Astrocyte (in vitro differentiated cells and primary cell): ENCODE data around the gene ANKIB1. TPM values are rescaled to one million over a fixed set of nuclear protein-coding genes. Genes with fewer than 3 reads are reported as not detected.

Source experiments
- DNase-seq: peaks from one replicate; pipeline ENCODE4 v3.0.0-alpha.2; 2010; ENCODE audit warnings: low read depth
- FAIRE-seq: peaks from 2 replicates; lab custom pipeline; 2011; peaks lifted over from hg19 to GRCh38; lab: Jason Lieb, UNC
- H2AFZ ChIP-seq: 2 replicates; pipeline ENCODE4 v1.6.0; 2012; ENCODE audit warnings: low read depth, low read length, inconsistent platforms
- H3K27ac ChIP-seq: 2 replicates; pipeline ENCODE4 v1.5.1; 2011; ENCODE audit warnings: low read depth, low read length, inconsistent platforms
- H3K27me3 ChIP-seq: 2 replicates; pipeline ENCODE4 v1.6.0; 2011; ENCODE audit warnings: low read length, inconsistent platforms; ENCODE audit not compliant: insufficient read depth
- H3K36me3 ChIP-seq: 2 replicates; pipeline ENCODE4 v1.5.1; 2011; ENCODE audit warnings: low read length, inconsistent platforms; ENCODE audit not compliant: insufficient read depth
- H3K4me1 ChIP-seq: 2 replicates; pipeline ENCODE4 v1.5.1; 2011; ENCODE audit warnings: low read length, inconsistent platforms; ENCODE audit not compliant: insufficient read depth
- H3K4me2 ChIP-seq: 2 replicates; pipeline ENCODE4 v1.6.0; 2012; ENCODE audit warnings: low read length, inconsistent platforms
- H3K4me3 ChIP-seq: 2 replicates; pipeline ENCODE4 v1.5.1; 2011; ENCODE audit warnings: low read depth, mild to moderate bottlenecking, low read length, inconsistent platforms; ENCODE audit not compliant: insufficient read depth
- H3K79me2 ChIP-seq: 2 replicates; pipeline ENCODE4 v1.6.0; 2012; ENCODE audit warnings: mild to moderate bottlenecking, low read length, inconsistent platforms; ENCODE audit not compliant: insufficient read depth
- H3K9ac ChIP-seq: 2 replicates; pipeline ENCODE4 v1.6.0; 2012; ENCODE audit warnings: mild to moderate bottlenecking, low read length, inconsistent platforms
- H3K9me3 ChIP-seq: 2 replicates; pipeline ENCODE4 v1.5.1; 2012; ENCODE audit warnings: low read depth, mild to moderate bottlenecking, low read length, inconsistent platforms; ENCODE audit not compliant: insufficient read depth
- H4K20me1 ChIP-seq: 2 replicates; pipeline ENCODE4 v1.6.0; 2012; ENCODE audit warnings: low read length, inconsistent platforms; ENCODE audit not compliant: insufficient read depth
- H3K27ac Mint-ChIP-seq: one replicate; pipeline ENCODE4 v1.8.0; 2021; ENCODE audit warnings: mild to moderate bottlenecking, mixed read lengths; ENCODE audit not compliant: unreplicated experiment
- H3K27me3 Mint-ChIP-seq: one replicate; pipeline ENCODE4 v1.8.0; 2021; ENCODE audit warnings: low read depth, mixed read lengths; ENCODE audit not compliant: unreplicated experiment
- H3K36me3 Mint-ChIP-seq: one replicate; pipeline ENCODE4 v1.8.0; 2021; ENCODE audit warnings: low read depth, mixed read lengths; ENCODE audit not compliant: unreplicated experiment
- H3K4me1 Mint-ChIP-seq: one replicate; pipeline ENCODE4 v1.8.0; 2021; ENCODE audit warnings: low read depth, mixed read lengths; ENCODE audit not compliant: unreplicated experiment
- H3K4me3 Mint-ChIP-seq: one replicate; pipeline ENCODE4 v1.8.0; 2021; ENCODE audit warnings: mild to moderate bottlenecking, moderate library complexity, mixed read lengths; ENCODE audit not compliant: unreplicated experiment
- H3K9me3 Mint-ChIP-seq: one replicate; pipeline ENCODE4 v1.8.0; 2021; ENCODE audit warnings: mild to moderate bottlenecking, mixed read lengths; ENCODE audit not compliant: unreplicated experiment
- EZH2 ChIP-seq: IDR thresholded peaks from 2 replicates; pipeline ENCODE4 v1.6.1; 2012; ENCODE audit warnings: mild to moderate bottlenecking, low read length, inconsistent platforms; ENCODE audit not compliant: insufficient read depth
- total RNA-seq: library from RNA; stranded (reverse); gene quantifications from 2 replicates; pipeline ENCODE4 v1.2.1, GENCODE V29; 2021
- TF ChIP-seq, protein P1 (sequence below): IDR thresholded peaks from 2 replicates; pipeline ENCODE4 v1.5.1; 2011; ENCODE audit warnings: low read depth, mild to moderate bottlenecking, inconsistent platforms, low read length, moderate library complexity; ENCODE audit not compliant: insufficient read depth

The ANKIB1 gene
- total RNA-seq, 1 donor from 2014 or later, result 83.3 TPM

DNA sequence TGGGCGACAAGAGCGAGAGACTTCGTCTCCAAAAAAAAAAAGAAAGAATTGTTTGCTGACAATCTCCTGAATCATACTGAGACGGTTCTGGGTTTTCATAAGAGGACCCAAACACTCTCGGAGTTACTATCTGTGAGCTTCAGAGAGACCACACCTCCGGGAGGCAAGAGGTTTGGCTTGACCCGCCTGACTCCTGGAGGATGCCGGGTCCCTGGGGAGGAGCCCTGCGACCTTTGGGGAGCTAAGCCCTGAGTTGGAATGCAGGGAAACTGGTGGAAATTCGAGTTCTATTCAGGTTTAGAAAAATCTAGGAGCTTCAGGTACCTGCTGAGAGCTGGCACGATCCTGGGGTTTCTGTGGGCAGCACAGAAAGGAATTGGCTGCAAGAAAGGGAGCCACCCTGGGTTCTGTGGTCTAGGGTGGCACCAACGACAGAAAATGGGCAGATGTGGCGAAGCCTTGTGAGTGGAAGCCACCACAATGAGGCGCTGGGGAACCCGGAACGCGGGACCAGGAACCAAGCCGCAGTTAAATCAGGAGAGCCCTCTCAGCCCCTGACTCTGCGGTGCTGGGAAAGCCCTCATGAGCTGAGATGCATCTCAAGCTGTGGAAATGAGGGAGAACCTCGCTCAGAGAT, 179.7 kb downstream of the ANKIB1 start:
- FAIRE-seq, result no peak

DNA sequence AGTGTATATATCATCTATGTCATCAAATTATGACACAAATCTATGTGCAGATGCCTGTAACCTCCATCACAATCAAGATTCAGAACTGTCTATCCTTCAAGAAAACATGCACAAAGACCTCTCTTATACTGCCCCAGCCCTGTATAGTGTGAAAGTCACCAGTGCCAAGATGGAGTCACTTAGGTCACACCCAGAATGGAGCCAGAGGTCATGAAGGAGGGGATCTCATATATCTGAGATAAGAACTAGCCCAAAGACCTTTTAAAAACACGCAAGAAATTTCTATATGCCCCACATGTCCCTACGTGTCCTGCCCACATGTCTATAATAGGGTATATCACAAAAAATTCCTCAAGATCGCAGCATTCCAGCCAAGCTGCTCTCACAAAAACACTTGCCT, 181.4 kb downstream of the ANKIB1 start:
- Histone ChIP-seq H3K27me3 (peaks cover 10% of the 10 kb centered on the region), H2AFZ (no peak overlapping the region), H3K27ac (no peak overlapping the region), H3K36me3 (no peaks in the 10 kb centered on the region), H4K20me1 (no peaks in the 10 kb centered on the region), H3K4me1 (no peaks in the 10 kb centered on the region), H3K9ac (no peak overlapping the region), H3K79me2 (no peaks in the 10 kb centered on the region), H3K4me2 (no peak overlapping the region), H3K9me3 (no peaks in the 10 kb centered on the region), H3K4me3 (no peak overlapping the region)
- no peak for DNase-seq
- FAIRE-seq, result no peak
- Mint-ChIP-seq H3K4me3 (no peak overlapping the region), H3K27ac (no peak overlapping the region), H3K9me3 (no peaks in the 10 kb centered on the region), H3K27me3 (peaks cover 3% of the 10 kb centered on the region), H3K36me3 (no peaks in the 10 kb centered on the region), H3K4me1 (peaks cover 2% of the 10 kb centered on the region)
- no peak for TF ChIP-seq EZH2
- TF ChIP-seq, protein P1, sequence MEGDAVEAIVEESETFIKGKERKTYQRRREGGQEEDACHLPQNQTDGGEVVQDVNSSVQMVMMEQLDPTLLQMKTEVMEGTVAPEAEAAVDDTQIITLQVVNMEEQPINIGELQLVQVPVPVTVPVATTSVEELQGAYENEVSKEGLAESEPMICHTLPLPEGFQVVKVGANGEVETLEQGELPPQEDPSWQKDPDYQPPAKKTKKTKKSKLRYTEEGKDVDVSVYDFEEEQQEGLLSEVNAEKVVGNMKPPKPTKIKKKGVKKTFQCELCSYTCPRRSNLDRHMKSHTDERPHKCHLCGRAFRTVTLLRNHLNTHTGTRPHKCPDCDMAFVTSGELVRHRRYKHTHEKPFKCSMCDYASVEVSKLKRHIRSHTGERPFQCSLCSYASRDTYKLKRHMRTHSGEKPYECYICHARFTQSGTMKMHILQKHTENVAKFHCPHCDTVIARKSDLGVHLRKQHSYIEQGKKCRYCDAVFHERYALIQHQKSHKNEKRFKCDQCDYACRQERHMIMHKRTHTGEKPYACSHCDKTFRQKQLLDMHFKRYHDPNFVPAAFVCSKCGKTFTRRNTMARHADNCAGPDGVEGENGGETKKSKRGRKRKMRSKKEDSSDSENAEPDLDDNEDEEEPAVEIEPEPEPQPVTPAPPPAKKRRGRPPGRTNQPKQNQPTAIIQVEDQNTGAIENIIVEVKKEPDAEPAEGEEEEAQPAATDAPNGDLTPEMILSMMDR, result no peak

More for the DNA sequence above, 179.7 kb downstream of the ANKIB1 start:
- no peaks in the 10 kb centered on the region for H3K79me2 ChIP-seq
- H3K9me3 ChIP-seq, result no peaks in the 10 kb centered on the region
- Mint-ChIP-seq H3K36me3 (no peaks in the 10 kb centered on the region), H3K9me3 (no peaks in the 10 kb centered on the region), H3K27ac (no peak overlapping the region), H3K4me3 (no peak overlapping the region), H3K27me3 (no peaks in the 10 kb centered on the region), H3K4me1 (peaks cover 8% of the 10 kb centered on the region)
- no peak for DNase-seq
- no peak overlapping the region for H3K4me3 ChIP-seq
- no peaks in the 10 kb centered on the region for H3K4me1 ChIP-seq
- peak overlapping the region; percentile 50 for H2AFZ ChIP-seq
- H3K27me3 ChIP-seq, result peaks cover 7% of the 10 kb centered on the region
- H3K4me2 ChIP-seq, result no peak overlapping the region
- no peaks in the 10 kb centered on the region for H3K36me3 ChIP-seq
- TF ChIP-seq, protein P1, result no peak
- no peak for TF ChIP-seq EZH2
- H3K9ac ChIP-seq, result no peak overlapping the region
- H3K27ac ChIP-seq, result no peak overlapping the region
- H4K20me1 ChIP-seq, result no peaks in the 10 kb centered on the region

DNA sequence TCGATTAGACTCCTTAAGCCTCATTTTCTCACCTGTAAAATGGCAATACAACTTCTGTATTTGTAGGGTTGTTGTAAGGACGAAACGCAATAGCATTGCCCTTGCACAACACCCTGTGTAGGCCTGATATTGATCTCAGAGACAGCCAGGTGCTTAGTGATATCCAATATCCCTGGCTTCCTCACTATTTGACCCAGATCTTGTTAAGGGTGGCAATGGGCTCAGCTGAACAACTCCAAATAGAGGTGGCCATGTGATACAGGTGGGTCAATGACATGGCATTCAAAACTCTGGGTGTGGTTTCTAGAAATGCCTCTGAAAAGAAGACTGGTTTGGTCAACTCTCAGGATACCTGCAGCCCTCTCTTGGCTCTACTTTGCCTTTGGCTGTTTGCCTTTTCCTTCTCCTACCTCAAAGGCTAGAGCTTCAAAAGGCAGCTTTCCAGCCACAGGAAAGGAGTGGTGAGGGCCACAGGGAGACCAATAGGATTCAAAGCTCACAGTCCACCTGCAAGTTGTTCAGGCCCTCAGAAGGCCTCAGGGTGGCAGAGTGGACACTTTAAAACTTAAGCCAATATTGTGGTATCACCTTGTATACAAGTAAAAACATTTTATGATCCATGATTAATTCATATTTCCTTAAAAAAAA, 186.6 kb downstream of the ANKIB1 start:
- no peak overlapping the region for H3K27ac Mint-ChIP-seq
- no peaks in the 10 kb centered on the region for H3K36me3 Mint-ChIP-seq

More for the DNA sequence above, 186.6 kb downstream of the ANKIB1 start:
- peaks cover 3% of the 10 kb centered on the region for H3K27me3 ChIP-seq
- no peak overlapping the region for H3K9ac ChIP-seq
- no peak for DNase-seq
- no peak overlapping the region for H3K4me2 ChIP-seq
- H3K9me3 Mint-ChIP-seq, result no peaks in the 10 kb centered on the region
- H3K4me1 Mint-ChIP-seq, result no peaks in the 10 kb centered on the region
- H3K79me2 ChIP-seq, result no peaks in the 10 kb centered on the region
- FAIRE-seq, result no peak
- H3K9me3 ChIP-seq, result no peaks in the 10 kb centered on the region
- no peaks in the 10 kb centered on the region for H3K36me3 ChIP-seq
- H4K20me1 ChIP-seq, result no peaks in the 10 kb centered on the region
- H3K27ac ChIP-seq, result no peak overlapping the region
- no peaks in the 10 kb centered on the region for H3K4me1 ChIP-seq
- no peak overlapping the region for H3K4me3 ChIP-seq
- H3K4me3 Mint-ChIP-seq, result no peak overlapping the region
- no peak overlapping the region for H2AFZ ChIP-seq
- TF ChIP-seq, protein P1, result no peak
- no peak for TF ChIP-seq EZH2
- peaks cover 3% of the 10 kb centered on the region for H3K27me3 Mint-ChIP-seq
